CD1c-positive myeloid dendritic cell (primary cell): ENCODE data around the gene LHX4.
A peak's percentile ranks its signal among the peaks of the same experiment; 100 is the strongest.
"Not testable (repeated sequence)": the region's sequence is repeated elsewhere in the genome, so short reads cannot be mapped to it uniquely, and the experiment has no call there.

ENCODE experiments used
- DNase-seq: peaks from one replicate; pipeline ENCODE4 v3.0.0-alpha.2; 2016; ENCODE audit errors: extremely low spot score

LHX4 gene

DNA sequence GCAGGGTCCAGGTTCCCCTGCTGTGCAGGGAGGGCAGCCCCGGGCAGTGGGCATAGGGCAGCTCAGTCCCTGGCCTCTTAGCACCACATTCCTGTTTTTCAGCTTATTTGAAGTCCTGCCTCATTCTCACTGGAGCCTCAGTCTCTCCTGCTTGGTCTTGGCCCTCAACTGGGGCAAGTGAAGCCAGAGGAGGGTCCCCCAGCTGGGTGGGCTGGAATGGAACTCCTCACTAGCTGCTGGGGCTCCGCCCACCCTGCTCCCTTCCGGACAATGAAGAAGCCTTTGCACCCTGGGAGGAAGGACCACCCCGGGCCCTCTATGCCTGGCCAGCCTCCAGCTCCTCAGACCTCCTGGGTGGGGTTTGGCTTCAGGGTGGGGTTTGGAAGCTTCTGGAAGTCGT, 32.8 kb upstream of the LHX4 start:
- no peak for DNase-seq

DNA sequence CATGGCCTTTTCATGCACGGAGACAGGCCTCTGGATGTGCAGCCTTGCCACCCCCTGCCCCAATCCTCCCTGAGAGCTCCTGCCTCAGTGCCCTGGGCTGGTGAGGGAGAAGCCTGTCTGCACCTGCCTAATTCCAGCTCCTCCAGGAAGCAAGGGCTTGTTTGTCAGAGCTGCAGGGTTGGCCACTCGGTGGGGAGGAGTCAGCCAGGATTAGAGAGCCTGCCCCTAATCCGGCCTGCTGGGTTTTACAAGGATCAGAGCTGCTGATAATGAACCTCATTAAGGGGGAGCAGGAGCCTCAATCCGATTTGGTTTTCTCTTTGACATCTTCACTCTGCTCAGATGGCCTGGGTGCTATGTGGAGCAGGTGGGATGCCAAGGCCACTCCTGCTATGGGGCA, 31.9 kb upstream of the LHX4 start:
- no peak for DNase-seq

DNA sequence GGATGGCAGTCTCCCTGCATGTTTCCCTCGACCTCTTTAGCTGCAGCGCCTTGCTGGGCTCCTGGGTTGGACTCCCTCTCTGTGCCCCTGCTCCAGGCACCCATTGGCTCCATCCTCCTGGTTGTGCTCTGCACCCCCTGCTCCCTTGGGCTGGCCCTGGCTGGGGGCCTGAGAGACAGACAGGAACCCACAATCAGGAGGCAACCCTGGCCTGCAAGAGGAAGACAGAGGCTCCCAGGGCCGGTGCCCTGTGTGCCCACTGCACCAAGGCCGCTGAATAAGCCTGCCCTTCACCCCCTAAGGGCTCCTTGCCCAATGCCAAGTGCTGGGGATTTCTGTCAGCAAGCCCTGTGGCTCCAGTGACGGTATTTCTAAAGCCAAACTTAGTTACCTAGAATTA, 31.5 kb upstream of the LHX4 start:
- DNase-seq: no peak

DNA sequence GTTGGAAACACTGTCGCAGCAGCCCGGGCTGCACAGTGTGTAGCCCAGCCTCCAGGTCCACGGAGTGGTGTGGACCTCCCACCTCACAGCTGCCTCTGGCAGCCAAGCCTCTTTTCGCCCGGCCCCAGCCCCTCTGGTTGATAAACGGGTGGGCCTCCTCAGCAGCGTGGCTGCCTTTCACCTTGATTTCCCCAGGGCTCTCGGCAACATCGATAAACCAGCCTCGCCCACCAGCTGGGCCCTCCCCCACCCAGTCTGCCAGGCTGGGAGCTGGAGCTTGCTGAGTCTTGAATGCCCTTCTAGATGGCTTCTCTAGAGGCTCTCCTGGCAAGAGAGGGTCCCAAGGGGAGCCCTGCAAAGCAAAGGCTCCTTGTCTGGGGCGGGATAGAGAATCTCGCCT, 31.0 kb upstream of the LHX4 start:
- DNase-seq: no peak

DNA sequence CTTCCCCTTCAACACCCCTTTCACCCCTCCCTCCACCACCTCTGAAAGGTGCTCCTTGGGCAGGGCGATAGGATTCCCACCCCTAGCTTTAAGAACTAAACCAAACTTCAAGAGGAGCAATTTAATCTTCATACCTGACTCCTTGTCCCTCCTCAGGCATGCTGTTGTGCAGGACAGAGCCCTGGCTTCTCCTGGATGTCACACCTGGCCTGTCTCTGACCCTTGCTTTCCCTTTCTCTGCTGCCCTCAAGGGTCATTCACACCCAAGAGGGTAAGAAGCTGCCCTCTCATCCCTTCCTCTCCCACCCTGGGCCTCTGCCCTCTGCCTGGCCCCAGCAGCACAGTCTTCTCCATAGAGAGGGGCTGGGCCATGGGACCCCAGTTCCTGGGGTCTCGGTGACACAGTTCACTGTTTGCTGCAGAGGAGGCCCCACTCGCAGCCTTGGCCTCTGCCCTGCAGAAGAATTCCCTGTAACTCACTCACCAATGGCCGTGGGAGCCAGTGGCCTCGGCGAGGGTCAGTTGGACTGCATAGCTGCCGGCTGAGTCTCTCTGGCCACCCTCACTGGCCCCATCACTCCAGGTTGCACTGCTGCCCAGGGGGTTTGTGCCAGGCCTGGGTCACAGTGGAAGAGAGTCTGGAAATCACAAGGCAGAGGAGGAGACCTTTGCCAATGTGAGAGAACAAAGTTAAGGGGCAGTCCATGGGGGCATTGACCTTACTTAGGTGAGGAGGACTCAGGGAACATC, 28.4 kb upstream of the LHX4 start:
- DNase-seq: no peak

DNA sequence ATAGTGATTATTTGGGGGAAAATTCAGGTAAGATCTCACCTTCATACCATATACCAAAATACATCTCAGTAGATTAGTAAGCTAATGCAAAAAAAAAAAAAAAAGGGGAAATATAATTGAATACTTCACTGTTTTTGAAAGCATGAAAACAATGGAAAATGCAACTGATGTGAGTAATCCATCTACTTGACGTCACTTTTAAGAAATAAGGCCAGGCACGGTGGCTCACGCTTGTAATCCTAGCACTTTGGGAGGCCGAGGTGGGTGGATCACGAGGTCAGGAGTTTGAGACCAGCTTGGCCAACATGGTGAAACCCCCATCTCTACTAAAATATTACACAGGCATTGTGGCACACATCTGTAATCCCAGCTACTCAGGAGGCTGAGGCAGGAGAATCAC, 27.5 kb upstream of the LHX4 start:
- DNase-seq: not testable (repeated sequence)

DNA sequence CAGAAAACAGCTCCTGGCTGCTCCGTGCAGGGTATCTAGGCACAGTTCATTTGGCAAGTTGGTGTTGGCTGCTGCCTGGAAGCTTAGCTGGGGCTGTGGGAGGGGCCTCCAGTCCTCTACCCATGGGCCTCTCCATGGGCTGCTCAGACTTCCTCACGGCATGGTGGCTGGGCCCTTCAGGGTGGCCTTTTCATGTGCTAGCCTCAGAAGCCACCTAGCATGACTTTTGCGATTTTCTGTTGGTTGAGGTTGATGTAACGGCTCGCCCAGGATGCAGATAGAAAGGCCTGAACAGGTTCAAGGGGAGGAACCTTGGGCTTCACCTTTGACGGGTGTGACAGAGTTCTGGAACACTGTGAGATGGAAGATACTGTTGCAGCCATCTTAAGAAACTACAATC, 25.8 kb upstream of the LHX4 start:
- no peak for DNase-seq

DNA sequence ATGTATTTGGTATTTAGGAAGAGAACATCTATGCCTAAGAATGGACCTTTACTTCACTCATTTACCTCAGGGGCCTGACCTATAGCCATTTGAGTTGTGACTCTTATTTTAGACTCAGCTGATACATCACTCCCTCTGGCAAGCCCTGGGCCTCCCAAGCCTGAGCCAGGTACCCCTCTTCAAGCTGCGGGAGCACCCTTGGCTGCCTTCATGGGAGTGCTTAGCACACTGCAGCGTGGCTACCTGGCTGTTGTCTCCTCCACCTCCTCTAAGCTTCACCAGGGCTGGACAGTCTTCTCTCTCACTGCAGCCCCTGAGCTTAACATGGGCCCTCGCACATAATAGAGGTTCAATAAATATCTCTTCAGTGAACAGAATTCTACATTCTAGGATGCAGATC, 23.5 kb upstream of the LHX4 start:
- DNase-seq: no peak

DNA sequence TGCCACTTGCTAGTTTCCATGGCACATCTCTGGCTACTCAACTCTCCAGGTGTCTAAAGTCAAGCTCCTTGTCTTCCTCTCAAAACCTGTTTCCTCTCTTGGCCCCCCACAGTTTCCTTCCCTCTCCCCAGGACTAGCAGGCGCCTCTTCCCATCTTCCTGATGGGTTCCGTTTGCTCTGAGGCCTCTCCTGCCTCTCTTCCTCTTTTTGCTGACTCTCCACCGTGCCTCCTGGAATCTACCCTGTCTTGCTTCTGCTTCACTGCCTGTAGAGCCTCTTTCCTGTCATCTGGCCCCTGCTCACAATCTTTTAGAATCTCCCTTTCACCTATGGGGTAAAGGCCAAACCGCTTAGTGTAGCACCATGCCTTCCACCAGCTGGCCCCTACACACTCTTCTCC, 21.8 kb upstream of the LHX4 start:
- DNase-seq: peak; percentile 45

DNA sequence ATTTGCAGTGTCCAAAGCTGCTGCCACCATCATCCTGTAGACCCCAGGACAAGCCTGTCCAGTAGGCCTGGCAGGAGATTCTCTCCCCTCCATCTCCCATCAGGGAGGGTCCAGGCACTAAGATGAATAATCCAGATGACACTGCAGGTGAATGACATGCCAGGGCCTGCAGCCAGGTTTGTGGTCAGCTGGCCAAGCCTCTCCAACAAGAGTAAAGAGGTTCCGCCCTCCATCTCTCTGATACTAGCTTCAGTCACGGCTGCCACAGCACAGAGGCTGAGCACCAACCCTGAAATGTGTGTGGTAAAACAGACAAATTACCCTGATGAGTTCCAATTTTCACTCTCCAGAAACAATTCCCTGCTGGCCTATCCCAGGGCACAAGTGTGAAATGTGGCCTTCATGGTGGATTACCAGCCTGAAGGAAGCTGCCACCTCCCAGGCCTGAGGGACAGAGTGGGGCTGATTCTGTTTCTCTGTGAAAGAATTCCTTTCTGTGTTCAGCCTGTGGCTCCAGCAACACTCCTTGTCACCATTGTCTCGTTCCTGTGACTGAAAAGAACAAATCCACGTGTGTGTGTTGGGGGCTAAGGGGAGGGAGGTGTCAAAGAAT, 19.9 kb upstream of the LHX4 start:
- no peak for DNase-seq

DNA sequence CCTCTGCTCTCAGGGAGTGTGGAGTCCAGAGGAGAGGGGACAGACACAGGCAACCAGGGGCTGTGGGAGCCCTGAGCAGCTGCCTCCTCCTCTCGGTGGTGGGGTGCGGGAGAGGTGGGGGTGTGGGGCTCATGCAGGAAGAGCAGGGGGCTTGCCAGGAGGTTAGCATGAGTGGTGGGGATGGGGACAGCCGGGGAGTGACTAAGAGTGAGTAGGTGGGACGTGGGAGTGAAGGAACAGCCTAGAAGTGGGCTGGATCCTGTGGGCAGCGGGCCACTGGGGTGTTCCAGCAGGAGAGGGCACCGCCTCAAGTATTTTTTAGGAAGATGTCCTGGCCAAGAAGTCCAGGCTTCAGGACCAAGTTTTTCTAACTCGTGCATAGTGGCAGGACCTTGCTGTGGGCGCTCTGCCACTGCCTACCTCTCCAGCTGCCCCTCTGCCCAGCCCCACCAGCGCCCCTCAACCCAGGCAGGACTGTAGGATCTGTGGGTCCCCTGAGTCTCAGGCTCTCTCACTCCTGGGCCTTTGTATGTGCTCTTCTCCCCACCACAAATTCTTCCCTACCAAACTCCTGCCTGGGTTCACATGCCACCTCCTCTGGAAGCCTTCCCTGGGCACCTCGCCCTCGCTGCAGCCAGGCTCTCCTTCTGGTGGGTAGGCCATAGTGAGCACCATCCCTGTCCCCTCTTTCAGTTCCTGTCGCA, 18.8 kb upstream of the LHX4 start:
- DNase-seq: no peak

DNA sequence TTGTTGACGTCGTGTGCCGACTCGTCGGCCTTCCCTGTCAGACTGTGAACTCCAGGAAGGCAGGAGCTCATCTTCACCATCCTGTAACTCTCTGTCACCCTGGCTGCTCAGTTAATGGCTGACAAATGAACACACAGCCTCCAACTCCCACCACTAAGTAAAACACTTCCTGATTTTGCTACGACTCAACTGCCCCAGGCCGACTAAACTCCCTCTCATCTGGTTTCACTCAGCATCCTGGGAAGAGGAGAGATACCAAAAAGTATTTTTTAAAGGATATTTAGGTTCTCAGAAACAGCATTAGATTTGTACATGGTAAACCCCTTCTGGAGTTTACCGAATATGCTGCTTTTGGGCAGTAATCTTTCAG, 18.2 kb upstream of the LHX4 start:
- DNase-seq: no peak

DNA sequence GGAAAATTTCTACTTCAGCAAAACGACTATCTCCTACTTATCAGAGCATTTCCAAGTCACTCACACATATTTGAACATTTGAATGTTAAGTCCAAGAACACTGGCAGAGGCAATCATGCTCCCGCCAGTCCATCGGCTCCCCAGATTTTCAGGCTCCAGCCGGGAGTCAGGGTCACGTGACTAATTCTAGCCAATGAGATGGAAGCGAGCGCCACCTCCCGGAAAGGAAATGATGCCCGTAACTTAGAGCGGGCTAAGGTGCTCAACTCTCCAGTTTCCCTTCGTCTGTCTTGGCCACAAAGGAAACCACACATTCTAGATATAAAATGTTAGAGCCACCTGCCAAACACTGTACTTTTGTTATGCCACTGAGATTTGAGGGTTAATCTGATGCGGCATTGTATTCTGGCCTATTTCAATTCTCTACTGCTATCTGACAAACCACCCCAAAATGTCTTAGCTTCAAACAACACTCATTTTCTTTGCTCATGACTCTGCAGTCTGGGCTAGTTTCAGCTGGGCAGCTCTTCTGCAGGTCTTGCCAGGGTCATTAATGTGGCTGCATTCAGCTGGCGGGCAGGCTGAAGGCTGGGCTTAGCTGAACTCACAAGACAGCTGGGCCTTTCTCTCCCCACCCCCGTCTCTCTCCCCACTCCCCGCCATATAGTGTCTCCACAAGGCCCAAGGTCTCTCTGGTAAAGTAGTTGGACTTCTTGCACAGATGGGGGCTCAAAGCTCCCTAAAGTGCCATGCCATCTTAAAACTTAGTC, 16.5 kb upstream of the LHX4 start:
- DNase-seq: peak; percentile 46

DNA sequence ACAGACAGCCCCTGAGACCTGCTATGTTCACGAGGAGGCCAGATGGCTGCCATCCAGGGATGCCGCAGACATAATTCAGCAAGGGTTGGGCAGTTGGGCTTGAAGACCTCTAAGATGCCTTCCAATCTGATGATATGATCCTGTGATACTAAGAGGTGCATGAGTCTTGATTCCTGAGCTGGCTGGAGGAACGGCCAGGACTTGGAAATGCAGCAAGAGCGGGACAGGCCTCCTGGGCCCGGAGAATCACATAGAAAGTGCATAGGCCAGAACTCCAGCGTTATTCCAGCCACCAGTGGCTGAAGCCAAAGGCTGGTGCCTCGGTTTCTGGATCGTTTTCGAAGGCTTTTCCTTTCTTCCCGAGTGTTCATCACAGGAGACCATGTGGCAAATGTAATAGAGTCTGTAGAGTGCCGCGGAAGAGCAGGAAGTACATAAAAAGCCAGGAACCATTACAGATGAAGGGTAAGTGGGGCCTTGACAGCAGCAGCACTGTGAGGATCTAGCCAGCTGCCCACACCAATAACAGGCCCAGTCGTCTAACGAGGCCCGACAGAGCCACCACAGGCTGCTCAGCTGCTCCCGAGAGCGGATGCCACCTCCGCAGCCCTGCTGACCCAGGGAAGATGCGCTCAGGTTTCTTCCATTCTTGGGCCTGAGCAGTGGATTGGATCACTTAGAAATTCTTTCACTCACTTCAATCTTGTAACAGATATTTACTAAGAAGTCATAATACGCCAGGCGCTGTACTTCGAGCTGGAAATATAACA, 14.0 kb upstream of the LHX4 start:
- no peak for DNase-seq

DNA sequence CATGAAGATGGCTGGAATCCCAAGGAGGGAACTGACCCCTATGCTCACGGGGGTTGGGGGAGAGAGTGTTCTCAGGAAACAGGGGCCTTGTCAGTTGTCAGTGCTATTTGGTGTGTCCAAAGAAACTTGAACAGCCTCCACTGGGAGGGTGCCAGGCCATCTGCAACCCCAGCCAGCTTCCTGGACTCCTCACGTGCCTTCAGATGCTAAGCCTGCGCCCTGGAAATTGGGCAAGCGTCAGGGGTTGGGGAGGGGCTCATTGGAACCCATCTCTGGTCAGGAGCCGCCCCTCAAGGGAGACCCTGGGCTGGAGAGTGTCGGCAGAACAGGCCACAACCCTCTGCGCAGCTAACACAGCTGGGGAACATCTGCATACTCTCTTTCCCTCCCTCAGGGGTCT, 13.1 kb upstream of the LHX4 start:
- DNase-seq: no peak

DNA sequence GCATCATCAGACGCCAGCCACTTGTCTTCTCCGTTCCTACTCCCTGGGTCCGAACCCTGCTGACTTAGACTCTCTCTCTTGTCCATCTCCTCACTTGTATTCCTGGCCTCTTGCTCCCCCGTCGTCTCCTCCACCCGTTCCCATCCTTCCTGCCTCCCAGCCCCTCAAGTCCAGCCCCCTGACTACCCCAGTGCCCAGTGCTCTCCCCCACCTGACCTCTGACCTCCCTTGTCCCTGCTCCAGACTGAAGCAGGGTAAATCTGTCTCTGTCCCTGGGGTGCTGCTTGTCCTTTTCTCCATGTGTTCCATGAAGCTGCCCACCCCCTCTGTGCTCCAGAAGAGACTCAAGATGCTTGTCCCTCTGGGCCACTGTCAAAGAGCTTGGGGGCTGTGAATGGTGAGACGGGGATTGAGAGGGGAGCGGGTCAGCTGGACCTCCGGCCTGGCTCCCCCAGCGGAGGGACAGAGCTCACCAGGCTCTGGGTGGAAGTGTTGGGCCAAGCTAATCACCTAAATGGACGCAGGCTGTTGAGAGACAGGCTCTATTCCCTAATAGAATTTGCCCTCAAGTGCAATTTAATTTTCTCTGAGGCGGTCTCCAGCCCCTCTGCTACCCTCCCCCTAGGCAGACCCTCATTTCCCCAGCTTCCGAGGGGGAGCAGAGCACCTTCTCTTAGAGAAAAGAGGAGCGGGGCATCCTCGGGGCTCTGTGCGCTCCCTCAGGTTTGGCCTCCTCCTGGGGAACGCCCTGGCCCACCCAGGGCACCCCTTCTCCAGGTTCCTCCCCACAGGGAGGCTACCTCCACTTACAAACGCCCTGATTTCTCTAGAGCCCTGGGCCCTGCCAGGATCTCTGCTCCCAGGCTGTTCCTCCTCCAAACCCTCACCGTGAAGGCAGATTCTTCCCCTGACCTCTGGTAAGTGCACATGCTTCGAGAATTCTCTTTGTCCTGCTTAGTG, 11.0 kb upstream of the LHX4 start:
- DNase-seq: no peak

DNA sequence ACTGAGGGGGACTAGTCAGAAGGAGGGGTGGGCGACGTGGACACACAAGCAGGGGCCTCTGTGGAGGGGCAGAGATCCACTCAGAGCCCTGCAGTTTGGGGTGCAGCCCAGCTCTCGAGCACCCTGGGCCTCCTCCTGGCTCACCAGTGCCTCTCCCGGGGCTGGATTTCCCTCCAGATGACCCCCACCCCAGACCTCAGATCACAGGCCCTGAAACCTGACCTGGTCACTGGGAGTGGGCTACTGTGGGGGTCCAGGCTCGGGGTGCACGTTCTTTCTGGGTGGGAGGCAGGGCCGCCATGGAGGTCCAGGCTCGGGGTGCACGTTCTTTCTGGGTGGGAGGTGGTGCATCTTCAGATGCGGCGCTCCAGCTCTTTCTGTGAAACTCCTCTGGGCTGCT, 10.3 kb upstream of the LHX4 start:
- no peak for DNase-seq

DNA sequence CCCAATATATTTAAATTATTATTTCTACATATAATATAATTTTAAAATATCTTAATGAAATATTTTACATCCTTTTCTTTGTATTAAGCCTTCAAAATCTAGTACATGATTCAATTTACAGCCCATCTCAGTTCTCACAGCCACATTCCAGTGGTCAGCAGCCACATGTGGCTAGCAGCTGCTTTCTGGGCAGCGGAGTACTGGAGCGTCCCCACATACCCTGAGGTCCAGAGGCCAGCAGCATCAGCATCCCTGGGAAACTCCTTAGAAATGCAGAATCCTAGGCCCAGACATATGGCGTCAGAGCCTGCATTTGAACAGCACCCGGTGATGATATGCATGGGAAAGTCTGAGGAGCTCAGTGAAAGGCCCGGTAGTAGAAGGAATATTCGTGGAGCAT, 8.6 kb upstream of the LHX4 start:
- no peak for DNase-seq

DNA sequence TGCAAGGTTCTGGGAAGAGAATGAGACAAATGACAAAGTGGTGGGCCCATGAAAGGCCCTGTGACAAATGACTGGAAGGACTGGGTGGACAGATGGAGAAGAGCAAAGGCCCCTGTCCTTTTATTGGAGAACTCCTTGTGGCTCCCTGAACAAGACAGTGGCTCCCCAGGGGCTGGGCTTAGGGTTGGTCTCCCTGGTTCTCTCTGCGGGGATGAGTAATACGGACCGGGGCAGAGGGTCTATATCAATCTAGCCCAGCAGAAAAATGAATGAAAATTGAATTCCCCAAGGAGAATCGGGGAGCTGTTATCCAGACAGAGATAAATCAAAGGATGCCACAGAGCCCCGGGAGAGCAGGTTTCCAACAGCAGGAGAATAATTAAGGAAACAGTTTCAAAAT, 5.2 kb upstream of the LHX4 start:
- DNase-seq: no peak

DNA sequence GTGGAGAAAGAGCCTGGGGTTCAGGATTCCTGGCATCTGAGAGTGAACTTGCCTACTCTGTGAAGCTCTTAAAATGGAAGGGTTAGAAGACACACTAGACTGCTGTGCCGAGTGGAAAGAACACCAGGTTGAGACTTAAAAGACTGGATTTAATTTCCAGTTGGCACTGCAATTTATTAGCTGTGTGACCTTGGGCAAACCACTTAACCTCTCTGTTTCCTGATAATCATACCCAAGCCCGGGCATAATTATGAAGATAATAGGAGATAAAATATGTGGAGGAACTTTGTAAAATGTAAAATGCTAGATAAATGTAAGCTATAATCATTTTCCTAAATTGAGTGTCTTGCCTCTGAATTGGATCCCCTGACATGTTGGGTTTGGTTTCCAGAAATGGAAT, 4.7 kb upstream of the LHX4 start:
- no peak for DNase-seq
